Esophagus muscularis mucosa (tissue), 2 donors: ENCODE results near the gene CLDN22.

Experiments
- EP300 ChIP-seq: sonication (generic); formaldehyde crosslinking; IDR thresholded peaks from one replicate; pipeline ENCODE4 v1.6.1; 2017; ENCODE audit warnings: antibody characterized with exemption
- POLR2A ChIP-seq: fragments of 450-650 bp; IDR thresholded peaks from one replicate; pipeline ENCODE4 v1.6.1; 2017; ENCODE audit warnings: antibody characterized with exemption, moderate library complexity, mild to moderate bottlenecking, low read depth

DNA sequence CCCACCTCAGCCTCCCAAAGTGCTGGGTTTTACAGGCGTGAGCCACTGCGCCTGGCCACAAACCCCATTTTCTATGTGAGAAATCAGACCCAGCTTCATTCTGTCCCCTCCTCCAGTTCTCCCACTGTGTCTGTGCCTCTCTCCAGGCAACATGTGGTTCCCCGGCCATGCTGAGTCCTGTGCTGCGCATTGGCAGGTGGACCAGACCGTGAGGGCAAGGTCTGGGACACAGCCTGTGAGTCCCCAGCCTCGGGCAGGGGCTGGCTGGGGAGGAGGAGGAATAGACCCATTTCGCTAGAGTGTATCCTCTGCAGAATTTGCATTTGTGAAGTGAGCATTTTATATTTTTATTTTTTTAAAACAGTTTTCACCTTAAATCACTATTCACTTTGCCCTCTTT lies 23.7 kb upstream of the CLDN22 start:
- TF ChIP-seq POLR2A = no peak
- no peak for TF ChIP-seq EP300
